Stimulated activated CD4-positive, alpha-beta T cell treated with anti-CD3 and anti-CD28 coated beads, Interleukin-2, amount 100 ng/mL, for 48 hours (primary cell): ENCODE measurements around the gene NINJ1.
A peak's percentile ranks its signal among the peaks of the same experiment; 100 is the strongest.

Source experiments
- DNase-seq, 2 donors: peaks; one replicate each; pipeline ENCODE4 v3.0.0-alpha.2; 2020

Gene NINJ1

GRCh38 chr9:93099551-93100275 lies 34.3 kb downstream of the NINJ1 start:
- no peak for DNase-seq

- peak; percentile 49 to 50 for DNase-seq
Measured at GRCh38 chr9:93098236-93098946, 35.7 kb downstream of the NINJ1 start.

GRCh38 chr9:93097511-93098201 lies 36.4 kb downstream of the NINJ1 start:
- DNase-seq = no peak

- DNase-seq = no peak
Measured at GRCh38 chr9:93096811-93097382, 37.2 kb downstream of the NINJ1 start.

- DNase-seq = peak in 1 of 2 donors; percentile 32
Measured at GRCh38 chr9:93096131-93096802, 37.8 kb downstream of the NINJ1 start, which contains the start of gene CARD19. Gene CARD19 (plus strand): TSS chr9:93096217. CDS start chr9:93096346, 129 bp downstream.

GRCh38 chr9:93095205-93096130 lies 38.6 kb downstream of the NINJ1 start:
- peak; percentile 100 for DNase-seq

- no peak for DNase-seq
Measured at GRCh38 chr9:93094658-93095204, 39.3 kb downstream of the NINJ1 start.

GRCh38 chr9:93093877-93094657 lies 40.0 kb downstream of the NINJ1 start:
- no peak for DNase-seq

GRCh38 chr9:93093127-93093876 lies 40.7 kb downstream of the NINJ1 start:
- DNase-seq = no peak

GRCh38 chr9:93092251-93092991 lies 41.6 kb downstream of the NINJ1 start:
- no peak for DNase-seq

GRCh38 chr9:93091453-93092081 lies 42.5 kb downstream of the NINJ1 start:
- DNase-seq = peak; percentile 47 to 50

GRCh38 chr9:93091056-93091452 lies 43.0 kb downstream of the NINJ1 start:
- no peak for DNase-seq

GRCh38 chr9:93090091-93090655 lies 43.9 kb downstream of the NINJ1 start:
- DNase-seq = no peak

- DNase-seq = no peak
Measured at GRCh38 chr9:93089481-93089991, 44.5 kb downstream of the NINJ1 start.

- no peak for DNase-seq
Measured at GRCh38 chr9:93089024-93089423, 45.0 kb downstream of the NINJ1 start.

GRCh38 chr9:93088656-93089015 lies 45.4 kb downstream of the NINJ1 start:
- no peak for DNase-seq

- DNase-seq = no peak
Measured at GRCh38 chr9:93087971-93088655, 45.9 kb downstream of the NINJ1 start.
